HG03378 (cell line): Measurements from ENCODE around the gene PLCG1.
A peak's percentile ranks its signal among the peaks of the same experiment; 100 is the strongest.
"Not testable (repeated sequence)": the region's sequence is repeated elsewhere in the genome, so short reads cannot be mapped to it uniquely, and the experiment has no call there.

ENCODE experiments used
- ATAC-seq: cut with Tn5 transposase; IDR thresholded peaks from one replicate; pipeline ENCODE4 v1.9.1; 2021; ENCODE audit warnings: mild to moderate bottlenecking, moderate library complexity; ENCODE audit not compliant: unreplicated experiment

PLCG1 gene

GRCh38 chr20:41136680-41137613 lies at the start of gene PLCG1:
Gene PLCG1 (plus strand): TSS chr20:41137543. CDS start chr20:41137642, 99 bp downstream.
- ATAC-seq = peak; percentile 18

- ATAC-seq = no peak
These were observed 49.6 kb upstream of the PLCG1 start for GRCh38 chr20:41087777-41088176.

- no peak for ATAC-seq
These were observed 47.8 kb upstream of the PLCG1 start for GRCh38 chr20:41089555-41089954.

- no peak for ATAC-seq
These were observed 45.4 kb upstream of the PLCG1 start for GRCh38 chr20:41091927-41092326.

- no peak for ATAC-seq
These were observed 42.8 kb upstream of the PLCG1 start for GRCh38 chr20:41094353-41095055.

- no peak for ATAC-seq
These were observed 42.0 kb upstream of the PLCG1 start for GRCh38 chr20:41095110-41095969.

GRCh38 chr20:41098703-41099250 lies 38.6 kb upstream of the PLCG1 start:
- no peak for ATAC-seq

- ATAC-seq = no peak
These were observed 37.3 kb upstream of the PLCG1 start for GRCh38 chr20:41100001-41100480.

GRCh38 chr20:41101660-41102059 lies 35.7 kb upstream of the PLCG1 start:
- ATAC-seq = no peak

- ATAC-seq = no peak
These were observed 28.8 kb upstream of the PLCG1 start for GRCh38 chr20:41108531-41108930.

- ATAC-seq = no peak
These were observed 27.3 kb upstream of the PLCG1 start for GRCh38 chr20:41110012-41110411.

GRCh38 chr20:41110930-41111577 lies 26.3 kb upstream of the PLCG1 start:
- no peak for ATAC-seq

GRCh38 chr20:41111578-41111951 lies 25.8 kb upstream of the PLCG1 start:
- ATAC-seq = no peak

GRCh38 chr20:41116282-41116956 lies 20.9 kb upstream of the PLCG1 start:
- no peak for ATAC-seq

- not testable (repeated sequence) for ATAC-seq
These were observed 19.2 kb upstream of the PLCG1 start for GRCh38 chr20:41118159-41118558.

GRCh38 chr20:41118632-41119031 lies 18.7 kb upstream of the PLCG1 start:
- ATAC-seq = no peak

- ATAC-seq = no peak
These were observed 17.5 kb upstream of the PLCG1 start for GRCh38 chr20:41119614-41120561.

GRCh38 chr20:41121399-41121798 lies 15.9 kb upstream of the PLCG1 start:
- no peak for ATAC-seq
